IPS-18c (cell line): ENCODE measurements around the gene TMEM168.
"Not testable (repeated sequence)": the region's sequence is repeated elsewhere in the genome, so short reads cannot be mapped to it uniquely, and the experiment has no call there.

Experiments
- H3K4me3 ChIP-seq: 2 replicates; pipeline ENCODE4 v1.7.0; 2013; ENCODE audit warnings: low read depth, mild to moderate bottlenecking, low read length, moderate library complexity; ENCODE audit not compliant: insufficient read depth
- H3K9me3 ChIP-seq: one replicate; pipeline ENCODE4 v1.6.1; 2013; ENCODE audit warnings: mild to moderate bottlenecking, low read length, moderate library complexity; ENCODE audit not compliant: control insufficient read depth, insufficient read depth

The TMEM168 gene

GRCh38 chr7:112744818-112745217 lies 45.4 kb downstream of the TMEM168 start:
- Histone ChIP-seq H3K9me3 (no peaks in the 10 kb centered on the region), H3K4me3 (no peak overlapping the region)

DNA sequence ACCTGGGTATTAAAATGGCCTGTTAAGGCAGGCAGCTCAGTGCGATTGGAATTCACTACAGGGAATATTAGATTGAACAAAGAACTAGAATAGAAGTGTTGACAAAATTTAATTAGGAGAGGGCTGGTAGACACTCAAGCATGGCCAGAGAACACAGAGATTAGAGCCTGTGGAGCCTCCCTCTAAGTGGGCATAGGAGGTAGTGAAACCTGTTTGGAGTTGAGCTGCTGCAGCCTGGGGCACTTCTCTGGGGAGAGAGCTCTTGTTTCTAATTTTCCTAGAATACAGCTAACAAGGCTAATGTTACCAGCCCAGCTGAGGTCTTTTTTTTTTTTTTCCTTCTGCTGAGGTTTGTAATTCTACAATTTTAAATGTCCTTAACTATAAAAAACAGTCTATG lies 46.4 kb downstream of the TMEM168 start:
- Histone ChIP-seq H3K9me3 (no peaks in the 10 kb centered on the region), H3K4me3 (no peak overlapping the region)

- Histone ChIP-seq H3K9me3 (no peaks in the 10 kb centered on the region), H3K4me3 (no peak overlapping the region)
Observed at GRCh38 chr7:112740667-112741066, 49.5 kb downstream of the TMEM168 start.

DNA sequence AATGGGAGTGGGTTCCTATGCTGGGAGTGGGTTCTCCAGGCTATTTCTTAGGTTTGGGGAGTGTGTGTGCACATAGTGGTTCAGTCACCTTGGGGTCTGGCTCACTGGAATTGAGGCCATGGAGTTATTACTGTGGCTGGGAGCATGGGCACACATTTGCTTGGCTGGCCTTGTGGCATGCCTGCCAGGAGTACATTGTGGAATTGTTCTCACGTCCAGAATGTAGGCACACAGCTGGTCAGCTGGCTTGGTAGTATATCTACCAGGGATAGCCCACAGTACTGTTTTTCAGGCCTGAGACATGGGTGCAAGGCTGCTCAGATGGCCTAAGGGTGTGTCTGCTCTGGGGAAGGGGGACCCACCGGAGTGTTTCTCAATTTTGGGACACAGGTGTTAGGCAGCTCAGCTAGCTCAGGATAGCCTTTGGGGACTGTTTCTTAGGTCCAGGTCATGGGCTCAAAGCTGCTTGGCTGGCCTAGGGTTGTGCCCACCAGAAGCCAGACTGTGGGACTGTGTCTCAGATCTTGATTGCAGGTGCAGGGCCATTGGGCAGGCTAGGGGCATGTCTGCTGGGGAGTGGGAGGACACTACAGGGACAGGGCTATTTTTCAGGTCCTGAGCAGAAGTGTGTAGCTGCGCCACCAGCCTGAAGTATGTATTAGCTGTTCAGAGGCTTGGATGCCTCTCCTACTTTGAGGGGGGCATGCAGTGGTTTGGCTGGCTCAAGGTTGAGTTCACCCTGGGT lies 50.6 kb downstream of the TMEM168 start:
- no peak overlapping the region for H3K4me3 ChIP-seq
- no peaks in the 10 kb centered on the region for H3K9me3 ChIP-seq

DNA sequence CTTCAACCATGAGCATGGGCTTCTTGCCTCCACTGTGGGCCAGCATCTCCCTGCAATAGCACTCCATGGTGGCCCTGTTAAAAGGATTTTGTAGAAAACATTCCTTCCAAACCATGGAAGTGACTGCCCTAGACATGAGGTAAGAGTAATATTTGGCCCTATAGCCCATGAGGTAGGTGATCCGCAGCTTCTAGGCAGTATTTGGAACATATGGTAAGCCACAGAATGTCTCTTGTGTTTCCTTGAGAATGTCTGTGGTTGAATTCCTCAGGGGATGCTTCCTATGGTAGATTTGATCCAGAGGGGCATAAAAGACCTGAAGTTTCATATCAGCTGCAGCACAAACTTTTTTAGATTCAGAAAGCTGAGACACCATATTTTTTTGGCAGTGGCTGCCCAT lies 54.9 kb downstream of the TMEM168 start:
- no peak overlapping the region for H3K4me3 ChIP-seq
- no peaks in the 10 kb centered on the region for H3K9me3 ChIP-seq

DNA sequence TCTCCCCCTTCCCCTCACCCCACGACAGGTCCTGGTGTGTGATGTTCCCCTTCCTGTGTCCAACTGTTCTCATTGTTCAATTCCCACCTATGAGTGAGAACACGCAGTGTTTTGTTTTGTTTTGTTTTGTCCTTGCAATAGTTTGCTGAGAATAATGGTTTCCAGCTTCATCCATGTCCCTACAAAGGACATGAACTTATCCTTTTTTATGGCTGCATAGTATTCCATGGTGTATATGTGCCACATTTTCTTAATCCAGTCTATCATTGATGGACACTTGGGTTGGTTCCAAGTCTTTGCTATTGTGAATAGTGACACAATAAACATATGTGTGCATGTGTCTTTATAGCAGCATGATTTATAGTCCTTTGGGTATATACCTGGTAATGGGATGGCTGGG lies 58.9 kb downstream of the TMEM168 start:
- H3K9me3 ChIP-seq, H3K4me3 ChIP-seq: not testable (repeated sequence)

GRCh38 chr7:112726076-112726475 lies 64.1 kb downstream of the TMEM168 start:
- H3K4me3 ChIP-seq: no peak overlapping the region
- no peaks in the 10 kb centered on the region for H3K9me3 ChIP-seq

- Histone ChIP-seq H3K9me3 (no peaks in the 10 kb centered on the region), H3K4me3 (no peak overlapping the region)
Observed at GRCh38 chr7:112723416-112723815, 66.8 kb downstream of the TMEM168 start.

- Histone ChIP-seq H3K4me3 (no peak overlapping the region), H3K9me3 (no peaks in the 10 kb centered on the region)
Observed at GRCh38 chr7:112721366-112721765, 68.8 kb downstream of the TMEM168 start.

DNA sequence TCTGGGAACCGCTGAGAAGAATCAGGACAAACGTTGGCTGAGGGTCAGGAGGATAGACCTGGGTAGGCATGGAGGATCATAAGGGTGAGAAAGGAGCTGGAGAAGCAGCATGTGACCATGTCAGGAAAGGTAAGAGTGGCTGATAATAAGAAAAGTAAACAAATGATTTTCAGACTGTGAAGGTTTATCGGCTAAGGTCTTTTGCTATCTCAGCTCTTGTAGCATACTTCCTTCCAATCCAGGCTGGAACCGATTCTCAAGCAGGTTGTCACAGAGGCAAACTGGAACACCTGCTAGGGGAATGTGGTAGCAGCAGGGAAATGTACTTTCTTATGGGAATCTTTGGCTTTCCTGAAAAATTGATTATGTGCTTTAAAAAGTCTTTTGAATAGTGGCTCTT lies 74.7 kb downstream of the TMEM168 start:
- Histone ChIP-seq H3K9me3 (no peaks in the 10 kb centered on the region), H3K4me3 (no peak overlapping the region)

GRCh38 chr7:112714917-112715316 lies 75.3 kb downstream of the TMEM168 start:
- H3K9me3 ChIP-seq: no peaks in the 10 kb centered on the region
- H3K4me3 ChIP-seq: no peak overlapping the region
